Central memory CD8-positive, alpha-beta T cell (primary cell): ENCODE data around the gene NR4A3.

ENCODE experiments used
- ATAC-seq: fragments of 150-1000 bp; cut with Tn5 transposase; replicated peaks from 2 replicates; pipeline ENCODE4 v1.10.0; 2022; ENCODE audit warnings: mild to moderate bottlenecking, moderate FRiP score, moderate number of reproducible peaks; ENCODE audit not compliant: poor library complexity, severe bottlenecking; ENCODE audit errors: extremely low read depth
- DNase-seq, 2 donors: peaks; one replicate each; pipeline ENCODE4 v3.0.0; 2021; ENCODE audit warnings: low spot score in 2 of 2
- H3K27ac Mint-ChIP-seq: one replicate; pipeline ENCODE4 v1.8.0; 2022; ENCODE audit warnings: low read depth, mild to moderate bottlenecking, moderate library complexity, mixed read lengths
- H3K27me3 Mint-ChIP-seq: one replicate; pipeline ENCODE4 v1.8.0; 2022; ENCODE audit warnings: mixed read lengths
- H3K36me3 Mint-ChIP-seq: one replicate; pipeline ENCODE4 v1.8.0; 2022; ENCODE audit warnings: mild to moderate bottlenecking, moderate library complexity, mixed read lengths; ENCODE audit not compliant: insufficient read depth
- H3K4me1 Mint-ChIP-seq: one replicate; pipeline ENCODE4 v1.8.0; 2022; ENCODE audit warnings: mixed read lengths
- H3K4me3 Mint-ChIP-seq: one replicate; pipeline ENCODE4 v1.8.0; 2022; ENCODE audit warnings: mild to moderate bottlenecking, moderate library complexity, mixed read lengths
- H3K9me3 Mint-ChIP-seq: one replicate; pipeline ENCODE4 v1.8.0; 2022; ENCODE audit warnings: mixed read lengths

Gene NR4A3

GRCh38 chr9:99801775-99802174 lies 19.9 kb upstream of the NR4A3 start:
- H3K36me3 Mint-ChIP-seq = no peaks in the 10 kb centered on the region
- no peaks in the 10 kb centered on the region for H3K9me3 Mint-ChIP-seq
- ATAC-seq (no peak), DNase-seq (no peak)
- H3K4me1 Mint-ChIP-seq = no peaks in the 10 kb centered on the region
- no peak overlapping the region for H3K4me3 Mint-ChIP-seq
- no peaks in the 10 kb centered on the region for H3K27me3 Mint-ChIP-seq
- H3K27ac Mint-ChIP-seq = no peak overlapping the region

DNA sequence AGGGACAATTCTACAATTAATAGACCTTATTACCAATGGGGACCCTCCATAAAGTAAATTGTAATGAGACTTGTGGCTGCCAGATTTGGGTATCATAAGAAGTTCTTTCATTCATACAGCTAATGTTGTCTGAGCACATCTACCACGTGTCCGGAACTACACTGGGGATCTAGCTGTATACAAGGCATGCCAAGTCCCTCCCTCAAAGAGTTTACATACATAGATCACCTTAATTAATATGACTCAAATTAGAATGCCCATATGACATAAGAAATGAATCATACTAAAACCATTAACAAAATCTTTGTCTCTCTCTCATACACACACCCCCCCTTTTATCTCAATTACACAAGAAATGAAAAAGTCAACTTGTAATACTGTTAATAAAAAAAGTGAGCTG lies 18.0 kb upstream of the NR4A3 start:
- Mint-ChIP-seq H3K36me3 (no peaks in the 10 kb centered on the region), H3K4me3 (no peak overlapping the region), H3K9me3 (no peaks in the 10 kb centered on the region), H3K27me3 (no peaks in the 10 kb centered on the region), H3K4me1 (peaks cover 6% of the 10 kb centered on the region), H3K27ac (no peak overlapping the region)
- DNase-seq = no peak
- no peak for ATAC-seq

- Mint-ChIP-seq H3K4me3 (no peak overlapping the region), H3K36me3 (peaks cover 6% of the 10 kb centered on the region), H3K9me3 (no peaks in the 10 kb centered on the region), H3K27ac (peak overlapping the region; percentile 48), H3K4me1 (peaks cover 16% of the 10 kb centered on the region), H3K27me3 (no peaks in the 10 kb centered on the region)
- DNase-seq (peak; percentile 50 to 56), ATAC-seq (peak; percentile 55)
Observed at GRCh38 chr9:99807276-99807852, 14.3 kb upstream of the NR4A3 start.

- H3K27ac Mint-ChIP-seq = no peak overlapping the region
- H3K36me3 Mint-ChIP-seq = peaks cover 6% of the 10 kb centered on the region
- no peaks in the 10 kb centered on the region for H3K9me3 Mint-ChIP-seq
- no peaks in the 10 kb centered on the region for H3K27me3 Mint-ChIP-seq
- no peak overlapping the region for H3K4me3 Mint-ChIP-seq
- ATAC-seq = no peak
- DNase-seq = no peak
- H3K4me1 Mint-ChIP-seq = peaks cover 16% of the 10 kb centered on the region
Observed at GRCh38 chr9:99807956-99808355, 13.7 kb upstream of the NR4A3 start.

- H3K27ac Mint-ChIP-seq = no peak overlapping the region
- no peak overlapping the region for H3K4me3 Mint-ChIP-seq
- DNase-seq (no peak), ATAC-seq (no peak)
- peaks cover 6% of the 10 kb centered on the region for H3K36me3 Mint-ChIP-seq
- H3K4me1 Mint-ChIP-seq = peaks cover 16% of the 10 kb centered on the region
- no peaks in the 10 kb centered on the region for H3K9me3 Mint-ChIP-seq
- no peaks in the 10 kb centered on the region for H3K27me3 Mint-ChIP-seq
Observed at GRCh38 chr9:99808454-99808853, 13.2 kb upstream of the NR4A3 start.

DNA sequence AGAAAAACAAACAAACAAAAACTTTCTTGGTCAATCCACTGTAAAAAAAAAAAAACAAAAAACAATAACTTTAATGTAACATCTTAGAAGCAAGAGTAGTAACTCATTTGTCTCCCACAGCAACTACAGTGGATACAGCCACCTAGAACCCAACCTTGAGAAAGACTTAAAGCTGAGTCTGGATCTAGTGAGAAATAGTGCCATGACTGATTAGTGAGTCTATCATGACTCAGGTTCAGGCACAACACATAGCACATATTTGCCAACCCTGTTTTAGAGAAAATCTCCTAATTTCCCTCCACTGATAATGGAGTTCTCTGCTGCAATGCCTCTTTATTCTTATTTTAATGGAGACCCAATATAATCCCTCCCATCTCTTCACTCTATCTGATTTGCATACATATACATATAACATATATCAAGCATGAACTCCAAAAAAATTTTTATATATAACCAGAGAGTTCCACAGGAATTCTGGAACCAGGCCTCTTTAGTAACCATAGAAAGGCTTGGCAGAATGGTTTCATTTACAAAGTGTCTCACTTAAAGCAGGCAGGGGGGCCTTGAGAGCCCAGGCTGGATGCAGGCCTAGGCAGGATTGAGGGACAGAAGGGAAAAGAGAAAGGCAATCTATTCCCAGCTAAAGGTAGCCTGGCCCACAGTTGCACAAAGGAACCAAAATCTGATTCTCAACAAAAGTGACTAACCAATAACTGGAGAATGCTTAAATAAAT lies 11.9 kb upstream of the NR4A3 start:
- DNase-seq (no peak), ATAC-seq (no peak)
- peaks cover 16% of the 10 kb centered on the region for H3K4me1 Mint-ChIP-seq
- H3K36me3 Mint-ChIP-seq = peaks cover 6% of the 10 kb centered on the region
- no peaks in the 10 kb centered on the region for H3K27me3 Mint-ChIP-seq
- H3K27ac Mint-ChIP-seq = peak overlapping the region; percentile 54
- H3K4me3 Mint-ChIP-seq = no peak overlapping the region
- no peaks in the 10 kb centered on the region for H3K9me3 Mint-ChIP-seq

GRCh38 chr9:99811172-99811571 lies 10.5 kb upstream of the NR4A3 start:
- H3K27ac Mint-ChIP-seq = no peak overlapping the region
- no peak overlapping the region for H3K4me3 Mint-ChIP-seq
- no peak for ATAC-seq
- H3K9me3 Mint-ChIP-seq = no peaks in the 10 kb centered on the region
- no peak for DNase-seq
- peaks cover 6% of the 10 kb centered on the region for H3K36me3 Mint-ChIP-seq
- peaks cover 16% of the 10 kb centered on the region for H3K4me1 Mint-ChIP-seq
- H3K27me3 Mint-ChIP-seq = no peaks in the 10 kb centered on the region

- H3K9me3 Mint-ChIP-seq = no peaks in the 10 kb centered on the region
- peaks cover 6% of the 10 kb centered on the region for H3K36me3 Mint-ChIP-seq
- H3K27me3 Mint-ChIP-seq = no peaks in the 10 kb centered on the region
- ATAC-seq (peak; percentile 73), DNase-seq (no peak)
- no peak overlapping the region for H3K27ac Mint-ChIP-seq
- no peak overlapping the region for H3K4me3 Mint-ChIP-seq
- peaks cover 16% of the 10 kb centered on the region for H3K4me1 Mint-ChIP-seq
Observed at GRCh38 chr9:99811598-99812383, 9.9 kb upstream of the NR4A3 start.

DNA sequence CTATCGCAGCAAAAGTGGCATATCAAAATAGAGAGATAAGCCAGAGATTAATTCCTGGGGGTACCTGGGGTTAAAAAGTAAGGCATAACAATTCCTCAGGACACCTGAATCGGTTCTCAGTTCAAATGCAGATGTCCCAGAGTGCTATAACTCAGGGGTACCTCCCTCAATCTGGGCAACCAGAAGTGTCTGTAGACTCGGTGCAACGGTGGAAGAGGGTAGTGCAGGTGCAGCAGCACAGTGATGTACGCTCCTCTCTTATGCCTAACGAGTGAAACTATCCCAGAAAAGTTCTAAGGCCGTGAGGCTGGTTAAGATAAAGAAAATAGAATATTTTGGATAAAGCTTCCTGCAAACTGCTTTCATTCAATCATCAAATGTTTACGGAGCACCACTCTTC lies 7.9 kb upstream of the NR4A3 start:
- Mint-ChIP-seq H3K4me3 (no peak overlapping the region), H3K9me3 (no peaks in the 10 kb centered on the region), H3K4me1 (peaks cover 15% of the 10 kb centered on the region), H3K36me3 (peaks cover 8% of the 10 kb centered on the region), H3K27ac (no peak overlapping the region), H3K27me3 (no peaks in the 10 kb centered on the region)
- no peak for DNase-seq
- no peak for ATAC-seq

- DNase-seq (no peak), ATAC-seq (no peak)
- no peaks in the 10 kb centered on the region for H3K27me3 Mint-ChIP-seq
- no peaks in the 10 kb centered on the region for H3K9me3 Mint-ChIP-seq
- H3K4me1 Mint-ChIP-seq = peaks cover 20% of the 10 kb centered on the region
- no peak overlapping the region for H3K27ac Mint-ChIP-seq
- H3K4me3 Mint-ChIP-seq = no peak overlapping the region
- peaks cover 11% of the 10 kb centered on the region for H3K36me3 Mint-ChIP-seq
Observed at GRCh38 chr9:99814359-99814758, 7.3 kb upstream of the NR4A3 start.

DNA sequence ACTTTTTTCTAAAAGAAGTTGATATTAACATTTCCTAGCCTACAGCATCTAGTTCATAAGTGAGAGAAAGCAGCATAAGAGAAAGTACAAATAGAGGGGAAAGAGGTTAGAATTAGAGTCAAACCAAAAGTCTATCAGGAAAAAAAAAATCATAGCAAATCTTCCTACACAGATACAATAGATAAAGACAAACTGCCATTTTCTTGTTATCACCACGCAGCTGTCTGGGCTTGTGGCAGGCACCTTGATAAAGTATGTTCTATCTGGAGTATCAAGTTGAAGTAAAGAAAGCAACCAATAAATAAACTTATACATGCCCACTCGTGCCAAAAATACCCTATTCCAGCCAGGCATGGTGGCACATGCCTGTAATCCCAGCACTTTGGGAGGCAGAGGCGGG lies 5.3 kb upstream of the NR4A3 start:
- H3K36me3 Mint-ChIP-seq = peaks cover 27% of the 10 kb centered on the region
- no peak overlapping the region for H3K4me3 Mint-ChIP-seq
- no peak for DNase-seq
- no peaks in the 10 kb centered on the region for H3K27me3 Mint-ChIP-seq
- no peaks in the 10 kb centered on the region for H3K9me3 Mint-ChIP-seq
- H3K4me1 Mint-ChIP-seq = peaks cover 31% of the 10 kb centered on the region
- ATAC-seq = no peak
- H3K27ac Mint-ChIP-seq = no peak overlapping the region

- Mint-ChIP-seq H3K27me3 (peaks cover 14% of the 10 kb centered on the region), H3K4me3 (peak overlapping the region; percentile 99), H3K4me1 (peaks cover 42% of the 10 kb centered on the region), H3K9me3 (no peaks in the 10 kb centered on the region), H3K27ac (peak overlapping the region; percentile 99), H3K36me3 (peaks cover 40% of the 10 kb centered on the region)
- DNase-seq (no peak), ATAC-seq (no peak)
Observed at GRCh38 chr9:99818500-99818899, 3.2 kb upstream of the NR4A3 start.
